ENCODE data around the gene ZNF474. TPM values are rescaled to one million over a fixed set of nuclear protein-coding genes. Genes with fewer than 3 reads are reported as not detected.
A peak's percentile ranks its signal among the peaks of the same experiment; 100 is the strongest.

Gene ZNF474
- total RNA-seq, 4 donors from 2014 or later, result 0.52 to 1.3 (median 1.0) TPM

DNA sequence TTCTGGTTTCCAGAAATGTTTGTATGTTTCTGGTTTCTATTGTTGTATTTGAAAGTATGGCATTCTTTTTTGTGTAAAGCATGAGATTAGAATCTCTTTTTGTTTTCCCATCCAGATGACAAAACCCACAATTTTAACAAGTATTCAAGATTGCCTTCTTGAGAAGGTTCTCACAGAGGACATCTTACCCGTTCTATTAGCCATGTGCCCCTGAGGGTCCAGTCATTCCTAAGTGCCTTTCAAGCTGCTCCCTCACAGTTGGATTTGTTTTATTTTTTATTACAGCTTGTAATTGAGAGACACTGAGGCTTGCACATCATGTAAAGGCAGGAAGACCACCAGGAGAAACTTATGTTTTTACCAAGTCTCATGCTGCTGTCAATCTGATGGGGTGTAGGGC lies 32.0 kb upstream of the ZNF474 start:
- H3K36me3 ChIP-seq, result no peaks in the 10 kb centered on the region
- no peaks in the 10 kb centered on the region for H3K27me3 ChIP-seq
- ATAC-seq, result no peak
- no peak for TF ChIP-seq POLR2A (IDR thresholded peaks at IDR 0.05)
- 92% methylated on average over 1 of the region's 1 CpG; no CpG with 5 or more reads in 1 of the 2 donors for WGBS, 2 donors (ENCODE audit: low coverage in 1 of 2)
- H3K4me3 ChIP-seq, result no peak overlapping the region
- H3K27ac ChIP-seq, result no peak overlapping the region
- H3K4me1 ChIP-seq, result peaks cover 0 to 9% (median 0%) of the 10 kb centered on the region in 3 donors
- H3K9me3 ChIP-seq, result no peaks in the 10 kb centered on the region

DNA sequence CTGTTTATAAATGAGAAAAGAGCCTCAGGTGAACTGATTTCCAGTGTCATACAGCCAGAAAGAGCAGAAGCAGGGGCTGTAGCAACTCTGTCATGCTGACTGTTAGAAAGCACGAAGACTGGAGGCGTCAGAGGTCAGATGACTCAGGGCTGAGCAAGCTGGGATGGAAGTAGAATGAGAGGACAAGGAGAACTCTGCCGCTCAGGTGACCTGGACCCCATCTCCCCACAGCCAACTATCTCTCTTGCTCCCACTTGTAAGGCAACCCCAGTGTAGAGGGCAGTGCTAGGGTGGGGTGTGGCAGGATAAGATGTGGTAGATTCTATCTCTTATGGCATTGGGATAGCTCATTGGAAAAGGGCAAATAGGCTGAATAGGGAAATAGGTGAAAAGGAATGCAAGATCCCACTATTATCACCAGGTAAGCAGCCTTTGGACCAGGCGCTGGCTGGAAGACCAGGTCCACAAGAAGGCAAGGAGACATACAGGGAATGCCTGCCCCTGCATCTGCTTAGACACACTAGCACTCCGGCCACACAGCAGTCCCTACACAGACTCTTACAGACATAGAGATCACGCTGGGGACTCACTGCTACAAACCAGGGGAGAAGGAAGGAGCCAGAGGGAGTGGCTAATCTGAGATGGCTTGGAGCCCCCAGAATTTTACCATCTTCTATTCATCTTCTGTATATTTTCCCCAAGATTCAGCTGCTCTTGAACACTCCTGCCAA lies 30.1 kb upstream of the ZNF474 start:
- WGBS, 2 donors (ENCODE audit: low coverage in 1 of 2), result 48 to 65% methylated on average over 3 to 5 of the region's 6 CpGs
- Histone ChIP-seq H3K27ac (no peak overlapping the region), H3K9me3 (no peaks in the 10 kb centered on the region), H3K27me3 (no peaks in the 10 kb centered on the region), H3K4me1 (peaks cover 0 to 9% (median 0%) of the 10 kb centered on the region in 3 donors), H3K36me3 (no peaks in the 10 kb centered on the region), H3K4me3 (no peak overlapping the region)
- ATAC-seq, result no peak
- no peak for TF ChIP-seq POLR2AphosphoS5 (IDR thresholded peaks at IDR 0.05)
- no peak for TF ChIP-seq EP300 (IDR thresholded peaks at IDR 0.05)
- no peak for TF ChIP-seq POLR2A (IDR thresholded peaks at IDR 0.05)
- TF ChIP-seq, protein P1, sequence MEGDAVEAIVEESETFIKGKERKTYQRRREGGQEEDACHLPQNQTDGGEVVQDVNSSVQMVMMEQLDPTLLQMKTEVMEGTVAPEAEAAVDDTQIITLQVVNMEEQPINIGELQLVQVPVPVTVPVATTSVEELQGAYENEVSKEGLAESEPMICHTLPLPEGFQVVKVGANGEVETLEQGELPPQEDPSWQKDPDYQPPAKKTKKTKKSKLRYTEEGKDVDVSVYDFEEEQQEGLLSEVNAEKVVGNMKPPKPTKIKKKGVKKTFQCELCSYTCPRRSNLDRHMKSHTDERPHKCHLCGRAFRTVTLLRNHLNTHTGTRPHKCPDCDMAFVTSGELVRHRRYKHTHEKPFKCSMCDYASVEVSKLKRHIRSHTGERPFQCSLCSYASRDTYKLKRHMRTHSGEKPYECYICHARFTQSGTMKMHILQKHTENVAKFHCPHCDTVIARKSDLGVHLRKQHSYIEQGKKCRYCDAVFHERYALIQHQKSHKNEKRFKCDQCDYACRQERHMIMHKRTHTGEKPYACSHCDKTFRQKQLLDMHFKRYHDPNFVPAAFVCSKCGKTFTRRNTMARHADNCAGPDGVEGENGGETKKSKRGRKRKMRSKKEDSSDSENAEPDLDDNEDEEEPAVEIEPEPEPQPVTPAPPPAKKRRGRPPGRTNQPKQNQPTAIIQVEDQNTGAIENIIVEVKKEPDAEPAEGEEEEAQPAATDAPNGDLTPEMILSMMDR (IDR thresholded peaks at IDR 0.05), result no peak

- Histone ChIP-seq H3K27me3 (no peaks in the 10 kb centered on the region), H3K4me3 (no peak overlapping the region), H3K4me1 (no peaks in the 10 kb centered on the region), H3K36me3 (no peaks in the 10 kb centered on the region), H3K9me3 (no peaks in the 10 kb centered on the region), H3K27ac (no peak overlapping the region)
- TF ChIP-seq, protein P1 (IDR thresholded peaks at IDR 0.05), result peak; percentile 31 to 61 (median 54)
- no peak for TF ChIP-seq EP300 (IDR thresholded peaks at IDR 0.05)
- TF ChIP-seq POLR2AphosphoS5 (IDR thresholded peaks at IDR 0.05), result no peak
- peak; percentile 58 for ATAC-seq
- WGBS, 2 donors (ENCODE audit: low coverage in 1 of 2), result 26 to 42% methylated on average over 4 of the region's 4 CpGs
Measured at GRCh38 chr5:122101636-122102285, 27.6 kb upstream of the ZNF474 start.

- no peaks in the 10 kb centered on the region for H3K27me3 ChIP-seq
- no peaks in the 10 kb centered on the region for H3K36me3 ChIP-seq
- H3K9me3 ChIP-seq, result no peaks in the 10 kb centered on the region
- 64 to 87% methylated on average over 1 of the region's 1 CpG for WGBS, 2 donors (ENCODE audit: low coverage in 1 of 2)
- no peak for TF ChIP-seq POLR2AphosphoS5 (IDR thresholded peaks at IDR 0.05)
- TF ChIP-seq EP300 (IDR thresholded peaks at IDR 0.05), result no peak
- TF ChIP-seq, protein P1 (IDR thresholded peaks at IDR 0.05), result no peak
- no peak for TF ChIP-seq POLR2A (IDR thresholded peaks at IDR 0.05)
- H3K4me1 ChIP-seq, result no peaks in the 10 kb centered on the region
- no peak overlapping the region for H3K4me3 ChIP-seq
- ATAC-seq, result no peak
- no peak overlapping the region for H3K27ac ChIP-seq
Measured at GRCh38 chr5:122102825-122103224, 26.5 kb upstream of the ZNF474 start.

GRCh38 chr5:122105909-122106308 lies 23.4 kb upstream of the ZNF474 start:
- Histone ChIP-seq H3K4me3 (no peak overlapping the region), H3K4me1 (no peaks in the 10 kb centered on the region), H3K27me3 (no peaks in the 10 kb centered on the region), H3K36me3 (no peaks in the 10 kb centered on the region), H3K9me3 (no peaks in the 10 kb centered on the region), H3K27ac (no peak overlapping the region)
- TF ChIP-seq POLR2AphosphoS5 (IDR thresholded peaks at IDR 0.05) (no peak), POLR2A (IDR thresholded peaks at IDR 0.05) (no peak), EP300 (IDR thresholded peaks at IDR 0.05) (no peak)
- TF ChIP-seq, protein P1 (IDR thresholded peaks at IDR 0.05), result no peak
- no peak for ATAC-seq
- 88 to 94% methylated on average over 2 of the region's 2 CpGs for whole genome bisulfite sequencing, 2 donors (ENCODE audit: low coverage in 1 of 2)
